ENCODE results near the gene PLCL1.

DNA sequence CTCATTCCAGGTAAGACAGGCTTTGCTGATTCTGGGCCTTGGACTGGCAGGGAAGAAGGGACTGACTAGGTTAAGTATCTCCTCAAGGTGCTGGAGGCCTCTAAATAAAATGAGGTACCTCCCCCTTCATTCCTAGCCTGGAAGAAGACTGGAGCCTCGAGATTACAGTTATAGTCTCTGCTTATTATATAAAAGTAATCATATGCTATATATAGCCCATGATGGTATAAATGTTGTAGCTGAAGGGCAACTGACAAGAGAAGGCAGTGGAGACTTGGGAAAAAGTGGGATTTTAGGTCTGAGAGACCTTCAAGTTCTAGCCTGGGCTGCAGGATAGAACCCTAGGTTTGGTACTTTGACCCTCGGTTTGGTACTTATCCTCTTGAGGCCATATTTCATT, 248.3 kb downstream of the PLCL1 start:
- TF ChIP-seq, protein P1, sequence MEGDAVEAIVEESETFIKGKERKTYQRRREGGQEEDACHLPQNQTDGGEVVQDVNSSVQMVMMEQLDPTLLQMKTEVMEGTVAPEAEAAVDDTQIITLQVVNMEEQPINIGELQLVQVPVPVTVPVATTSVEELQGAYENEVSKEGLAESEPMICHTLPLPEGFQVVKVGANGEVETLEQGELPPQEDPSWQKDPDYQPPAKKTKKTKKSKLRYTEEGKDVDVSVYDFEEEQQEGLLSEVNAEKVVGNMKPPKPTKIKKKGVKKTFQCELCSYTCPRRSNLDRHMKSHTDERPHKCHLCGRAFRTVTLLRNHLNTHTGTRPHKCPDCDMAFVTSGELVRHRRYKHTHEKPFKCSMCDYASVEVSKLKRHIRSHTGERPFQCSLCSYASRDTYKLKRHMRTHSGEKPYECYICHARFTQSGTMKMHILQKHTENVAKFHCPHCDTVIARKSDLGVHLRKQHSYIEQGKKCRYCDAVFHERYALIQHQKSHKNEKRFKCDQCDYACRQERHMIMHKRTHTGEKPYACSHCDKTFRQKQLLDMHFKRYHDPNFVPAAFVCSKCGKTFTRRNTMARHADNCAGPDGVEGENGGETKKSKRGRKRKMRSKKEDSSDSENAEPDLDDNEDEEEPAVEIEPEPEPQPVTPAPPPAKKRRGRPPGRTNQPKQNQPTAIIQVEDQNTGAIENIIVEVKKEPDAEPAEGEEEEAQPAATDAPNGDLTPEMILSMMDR (IDR thresholded peaks at IDR 0.05; ENCODE audit: extremely low read depth in 1 of 2, insufficient read depth in 1 of 2, low read depth in 1 of 2, low read length in 2 of 2): no peak
- TF ChIP-seq POLR2A (IDR thresholded peaks at IDR 0.05; ENCODE audit: low read depth, low read length): no peak
- TF ChIP-seq, protein P2, sequence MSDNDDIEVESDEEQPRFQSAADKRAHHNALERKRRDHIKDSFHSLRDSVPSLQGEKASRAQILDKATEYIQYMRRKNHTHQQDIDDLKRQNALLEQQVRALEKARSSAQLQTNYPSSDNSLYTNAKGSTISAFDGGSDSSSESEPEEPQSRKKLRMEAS (IDR thresholded peaks at IDR 0.05; ENCODE audit: insufficient read depth, insufficient read length): no peak
- TF ChIP-seq GATA2 (IDR thresholded peaks at IDR 0.05; ENCODE audit: insufficient read depth, insufficient read length, low read depth, low read length): no peak
- no peak for TF ChIP-seq MYC (IDR thresholded peaks at IDR 0.05; ENCODE audit: low read depth, low read length)
